ENCODE measurements around the gene KCNN1.

DNA sequence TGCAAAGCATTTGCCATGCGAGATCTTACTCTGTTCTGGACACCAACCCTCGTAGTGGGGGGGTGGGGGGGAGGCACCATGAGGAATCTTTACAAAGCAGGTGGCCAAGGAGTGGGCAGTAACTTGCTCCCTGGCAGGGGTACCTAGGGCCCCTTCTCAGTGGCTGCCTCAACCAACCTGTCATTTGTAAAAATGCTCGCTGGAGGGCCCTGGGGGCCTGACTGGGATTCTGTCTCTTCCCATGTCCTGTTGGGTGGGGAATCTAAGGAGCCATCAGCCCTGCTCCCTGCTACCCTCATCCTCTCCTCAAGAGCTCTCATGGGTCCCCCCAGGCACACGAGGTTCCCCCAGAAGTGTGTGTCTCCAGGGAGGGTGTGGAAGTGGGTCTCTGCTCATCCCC, 1.5 kb downstream of the KCNN1 start:
- TF ChIP-seq, protein P1, sequence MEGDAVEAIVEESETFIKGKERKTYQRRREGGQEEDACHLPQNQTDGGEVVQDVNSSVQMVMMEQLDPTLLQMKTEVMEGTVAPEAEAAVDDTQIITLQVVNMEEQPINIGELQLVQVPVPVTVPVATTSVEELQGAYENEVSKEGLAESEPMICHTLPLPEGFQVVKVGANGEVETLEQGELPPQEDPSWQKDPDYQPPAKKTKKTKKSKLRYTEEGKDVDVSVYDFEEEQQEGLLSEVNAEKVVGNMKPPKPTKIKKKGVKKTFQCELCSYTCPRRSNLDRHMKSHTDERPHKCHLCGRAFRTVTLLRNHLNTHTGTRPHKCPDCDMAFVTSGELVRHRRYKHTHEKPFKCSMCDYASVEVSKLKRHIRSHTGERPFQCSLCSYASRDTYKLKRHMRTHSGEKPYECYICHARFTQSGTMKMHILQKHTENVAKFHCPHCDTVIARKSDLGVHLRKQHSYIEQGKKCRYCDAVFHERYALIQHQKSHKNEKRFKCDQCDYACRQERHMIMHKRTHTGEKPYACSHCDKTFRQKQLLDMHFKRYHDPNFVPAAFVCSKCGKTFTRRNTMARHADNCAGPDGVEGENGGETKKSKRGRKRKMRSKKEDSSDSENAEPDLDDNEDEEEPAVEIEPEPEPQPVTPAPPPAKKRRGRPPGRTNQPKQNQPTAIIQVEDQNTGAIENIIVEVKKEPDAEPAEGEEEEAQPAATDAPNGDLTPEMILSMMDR (IDR thresholded peaks at IDR 0.05), result no peak
- TF ChIP-seq EZH2 (IDR thresholded peaks at IDR 0.05), result no peak
- no peak for TF ChIP-seq EZH2phosphoT487 (IDR thresholded peaks at IDR 0.05)
